ENCODE measurements around the gene IL13RA2.

IL13RA2 gene, protein sequence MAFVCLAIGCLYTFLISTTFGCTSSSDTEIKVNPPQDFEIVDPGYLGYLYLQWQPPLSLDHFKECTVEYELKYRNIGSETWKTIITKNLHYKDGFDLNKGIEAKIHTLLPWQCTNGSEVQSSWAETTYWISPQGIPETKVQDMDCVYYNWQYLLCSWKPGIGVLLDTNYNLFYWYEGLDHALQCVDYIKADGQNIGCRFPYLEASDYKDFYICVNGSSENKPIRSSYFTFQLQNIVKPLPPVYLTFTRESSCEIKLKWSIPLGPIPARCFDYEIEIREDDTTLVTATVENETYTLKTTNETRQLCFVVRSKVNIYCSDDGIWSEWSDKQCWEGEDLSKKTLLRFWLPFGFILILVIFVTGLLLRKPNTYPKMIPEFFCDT

DNA sequence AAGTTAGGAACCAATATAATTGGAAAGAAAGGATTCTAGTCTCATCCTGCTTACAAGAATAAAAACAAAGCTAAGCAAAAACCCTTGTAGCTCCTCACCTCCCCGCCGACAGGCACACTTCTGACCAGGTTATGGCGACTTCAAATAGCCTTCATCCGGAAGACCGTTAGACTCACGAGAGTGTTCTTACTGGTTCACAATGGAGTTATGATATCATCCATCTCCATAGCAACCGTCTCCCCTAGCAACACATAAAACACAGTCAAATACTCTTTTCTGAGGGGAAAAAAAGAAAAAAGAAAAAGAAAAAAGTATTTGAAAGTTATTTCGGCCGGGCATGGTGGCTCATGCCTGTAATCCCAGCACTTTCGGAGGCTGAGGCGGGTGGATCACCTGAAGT, at the start of gene IL13RA2:
TSS of gene IL13RA2 (minus strand) at position 162 of the 400 bp plus-strand sequence. CDS start 347 bp downstream, outside the sequence.
- Histone ChIP-seq H3K9ac (ENCODE audit: low read depth, low read length) (no peak within 1 kb of the TSS), H3K4me1 (ENCODE audit: insufficient read depth, low read length) (no peaks in the 10 kb centered on the region), H3K36me3 (ENCODE audit: insufficient read depth, low read length) (no peaks in the 10 kb centered on the region)

DNA sequence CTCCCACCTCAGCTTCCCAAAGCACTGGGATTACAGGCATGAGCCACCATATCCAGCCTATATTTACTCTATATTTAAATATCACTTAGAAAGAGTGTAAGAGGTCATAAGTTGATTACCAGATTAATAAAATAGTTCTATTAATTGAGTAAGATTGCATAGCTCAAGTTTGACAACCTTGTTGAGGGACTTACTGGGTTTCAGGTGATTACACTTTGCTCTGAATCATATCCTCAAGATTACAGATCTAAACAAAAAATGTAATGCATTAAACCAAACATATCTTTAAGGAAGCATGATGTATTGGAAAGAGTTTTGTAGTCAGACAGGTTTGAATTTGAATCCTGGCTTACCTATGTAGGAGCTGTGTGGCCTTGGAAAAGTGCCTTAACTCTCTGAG, 47.9 kb upstream of the IL13RA2 start:
- H3K36me3 ChIP-seq (ENCODE audit: insufficient read depth, low read length) = no peaks in the 10 kb centered on the region
- no peaks in the 10 kb centered on the region for H3K9me3 ChIP-seq (ENCODE audit: control insufficient read depth, insufficient read depth, low read length)
- H3K9ac ChIP-seq (ENCODE audit: low read depth, low read length) = no peak overlapping the region
- H3K4me1 ChIP-seq (ENCODE audit: insufficient read depth, low read length) = no peaks in the 10 kb centered on the region

More for the DNA sequence above, at the start of gene IL13RA2:
- no peaks in the 10 kb centered on the region for H3K9me3 ChIP-seq (ENCODE audit: control insufficient read depth, insufficient read depth, low read length)

DNA sequence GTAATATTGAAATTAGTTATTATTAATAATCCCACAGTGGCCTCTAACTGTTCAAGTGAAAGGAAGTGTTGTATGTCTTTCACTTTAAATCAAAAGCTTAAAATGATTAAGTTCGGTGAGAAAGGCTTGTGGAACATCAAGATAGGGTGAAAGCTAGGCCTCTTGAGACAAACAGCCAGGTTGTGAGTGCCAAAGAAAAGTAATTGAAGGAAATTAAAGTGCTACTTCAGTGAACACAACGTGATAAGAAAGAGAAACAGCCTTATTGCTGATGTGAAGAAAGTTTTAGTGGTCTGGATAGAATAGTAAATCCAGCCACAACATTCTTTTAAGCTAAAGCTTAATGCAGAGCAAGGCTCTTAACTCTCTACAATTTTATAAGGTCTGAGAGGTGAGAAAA, 42.6 kb upstream of the IL13RA2 start:
- no peaks in the 10 kb centered on the region for H3K4me1 ChIP-seq (ENCODE audit: insufficient read depth, low read length)
- H3K9ac ChIP-seq (ENCODE audit: low read depth, low read length) = no peak overlapping the region
- no peaks in the 10 kb centered on the region for H3K36me3 ChIP-seq (ENCODE audit: insufficient read depth, low read length)
- no peaks in the 10 kb centered on the region for H3K9me3 ChIP-seq (ENCODE audit: control insufficient read depth, insufficient read depth, low read length)

DNA sequence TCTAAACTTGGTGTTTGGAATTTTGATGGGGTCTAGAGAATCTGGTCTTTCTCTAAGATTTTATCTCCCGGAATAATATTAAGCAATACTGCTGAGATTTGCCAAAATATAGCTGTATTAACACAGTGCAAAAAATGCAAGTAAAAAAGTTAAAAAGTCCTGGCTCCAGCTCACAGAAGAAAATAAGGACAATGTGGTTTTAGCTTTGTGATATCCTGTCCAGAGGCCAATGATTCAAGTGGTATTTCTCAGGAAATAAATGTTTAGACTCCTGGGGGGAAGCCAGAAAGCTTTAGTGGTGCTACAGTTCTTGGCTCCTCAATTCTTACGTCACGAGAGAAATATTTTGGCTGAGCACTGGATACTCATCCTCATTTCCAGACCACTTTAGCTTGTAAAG, 40.9 kb upstream of the IL13RA2 start:
- no peak overlapping the region for H3K9ac ChIP-seq (ENCODE audit: low read depth, low read length)
- H3K9me3 ChIP-seq (ENCODE audit: control insufficient read depth, insufficient read depth, low read length) = no peaks in the 10 kb centered on the region
- no peaks in the 10 kb centered on the region for H3K4me1 ChIP-seq (ENCODE audit: insufficient read depth, low read length)
- H3K36me3 ChIP-seq (ENCODE audit: insufficient read depth, low read length) = no peaks in the 10 kb centered on the region

DNA sequence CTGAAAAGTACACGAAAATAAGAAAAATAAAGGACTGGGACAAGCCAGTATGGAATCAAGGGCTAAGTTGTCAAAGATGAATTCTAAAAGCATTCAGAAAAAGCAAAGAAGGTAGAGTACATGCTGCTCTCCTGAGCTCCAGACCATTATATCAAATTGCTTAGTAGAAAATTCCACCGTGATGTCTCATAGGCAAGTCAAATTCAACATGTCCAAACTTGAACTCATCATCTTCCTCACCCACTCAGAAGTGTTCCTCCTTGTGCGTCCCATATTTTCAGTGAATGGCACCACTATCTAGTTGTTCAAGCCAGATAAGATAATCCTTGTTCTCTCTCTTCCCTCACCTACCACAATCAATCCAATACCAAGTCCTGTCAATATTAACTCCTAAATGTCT, 37.5 kb upstream of the IL13RA2 start:
- no peaks in the 10 kb centered on the region for H3K9me3 ChIP-seq (ENCODE audit: control insufficient read depth, insufficient read depth, low read length)
- no peak overlapping the region for H3K9ac ChIP-seq (ENCODE audit: low read depth, low read length)
- H3K36me3 ChIP-seq (ENCODE audit: insufficient read depth, low read length) = no peaks in the 10 kb centered on the region
- no peaks in the 10 kb centered on the region for H3K4me1 ChIP-seq (ENCODE audit: insufficient read depth, low read length)

DNA sequence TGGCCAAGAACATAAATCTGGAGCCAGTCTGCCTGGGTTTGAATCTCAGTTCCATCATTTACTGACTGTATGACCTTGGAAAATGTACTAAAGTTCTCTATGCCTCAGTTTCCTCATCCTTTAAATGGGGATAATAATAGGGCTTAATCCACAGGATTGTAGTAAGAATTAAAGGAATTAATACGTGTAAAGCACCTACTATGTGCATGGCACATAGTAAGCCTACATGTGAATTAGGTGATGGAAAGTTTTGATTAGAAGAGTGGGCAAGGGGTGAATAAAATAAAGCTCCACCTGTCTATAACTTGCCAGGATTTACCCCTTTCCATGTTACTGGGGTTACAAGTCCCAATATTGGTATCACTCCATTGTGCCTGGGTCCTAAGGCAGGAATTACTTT, 35.8 kb upstream of the IL13RA2 start:
- H3K9ac ChIP-seq (ENCODE audit: low read depth, low read length) = no peak overlapping the region
- no peaks in the 10 kb centered on the region for H3K9me3 ChIP-seq (ENCODE audit: control insufficient read depth, insufficient read depth, low read length)
- no peaks in the 10 kb centered on the region for H3K4me1 ChIP-seq (ENCODE audit: insufficient read depth, low read length)
- no peaks in the 10 kb centered on the region for H3K36me3 ChIP-seq (ENCODE audit: insufficient read depth, low read length)

DNA sequence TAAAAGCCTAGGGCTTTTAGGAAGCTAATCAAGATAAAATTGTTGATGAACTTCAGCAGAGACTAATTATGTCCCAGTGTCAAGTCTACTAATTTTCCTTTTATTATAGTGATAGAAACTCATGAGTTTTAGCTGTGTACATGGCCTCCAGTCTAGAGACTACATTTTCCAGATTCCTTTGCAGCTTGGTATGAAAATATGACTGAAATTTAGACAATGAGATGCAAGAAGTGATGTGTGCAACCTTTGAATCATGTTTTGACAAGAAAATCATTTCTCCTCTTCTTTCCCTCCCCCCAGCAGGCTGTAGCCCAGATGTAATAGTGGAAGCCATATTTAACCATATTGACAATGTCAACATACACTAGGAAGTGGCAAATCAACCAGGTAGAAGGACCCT, 30.3 kb upstream of the IL13RA2 start:
- no peaks in the 10 kb centered on the region for H3K4me1 ChIP-seq (ENCODE audit: insufficient read depth, low read length)
- no peaks in the 10 kb centered on the region for H3K36me3 ChIP-seq (ENCODE audit: insufficient read depth, low read length)
- no peaks in the 10 kb centered on the region for H3K9me3 ChIP-seq (ENCODE audit: control insufficient read depth, insufficient read depth, low read length)
- H3K9ac ChIP-seq (ENCODE audit: low read depth, low read length) = no peak overlapping the region

DNA sequence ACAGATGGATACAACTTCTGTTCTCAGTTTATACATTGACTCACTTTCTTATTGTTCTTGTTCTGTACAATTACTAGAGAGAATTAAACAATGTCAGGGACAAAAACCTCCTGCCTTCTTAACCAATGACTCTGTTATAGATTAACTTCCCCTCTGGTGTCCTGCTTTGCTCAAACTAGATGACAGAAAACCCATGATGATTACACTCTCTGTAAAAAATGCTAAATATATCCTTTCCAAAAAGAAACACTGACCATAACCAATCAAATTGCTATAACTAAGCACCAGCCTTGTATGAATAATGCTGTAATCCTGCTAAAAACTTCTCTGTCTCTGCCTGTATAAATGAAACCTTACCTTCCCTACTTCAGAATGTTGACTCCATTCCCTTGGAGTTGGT, 29.8 kb upstream of the IL13RA2 start:
- H3K4me1 ChIP-seq (ENCODE audit: insufficient read depth, low read length) = no peaks in the 10 kb centered on the region
- H3K36me3 ChIP-seq (ENCODE audit: insufficient read depth, low read length) = no peaks in the 10 kb centered on the region
- no peaks in the 10 kb centered on the region for H3K9me3 ChIP-seq (ENCODE audit: control insufficient read depth, insufficient read depth, low read length)
- no peak overlapping the region for H3K9ac ChIP-seq (ENCODE audit: low read depth, low read length)

DNA sequence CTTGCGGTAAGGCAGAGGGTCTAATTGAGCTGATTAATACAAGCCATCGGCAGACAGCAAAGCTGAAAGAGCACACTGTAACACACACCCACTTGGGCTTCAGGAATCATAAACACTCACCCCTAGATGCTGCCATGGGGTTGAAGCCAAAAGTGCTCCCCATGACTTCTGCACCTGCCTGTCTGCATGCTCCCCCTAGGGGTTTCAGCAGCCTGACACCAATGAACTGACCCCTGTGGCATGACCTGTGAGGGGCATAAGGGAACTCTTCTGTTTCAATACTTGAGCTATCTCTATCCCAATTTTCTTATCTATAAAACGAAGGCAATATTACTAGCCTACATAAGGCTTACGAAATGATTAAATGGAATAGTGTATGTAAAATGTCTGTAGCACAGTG, 23.0 kb upstream of the IL13RA2 start:
- H3K4me1 ChIP-seq (ENCODE audit: insufficient read depth, low read length) = no peaks in the 10 kb centered on the region
- H3K9me3 ChIP-seq (ENCODE audit: control insufficient read depth, insufficient read depth, low read length) = no peaks in the 10 kb centered on the region
- H3K36me3 ChIP-seq (ENCODE audit: insufficient read depth, low read length) = no peaks in the 10 kb centered on the region
- H3K9ac ChIP-seq (ENCODE audit: low read depth, low read length) = no peak overlapping the region

DNA sequence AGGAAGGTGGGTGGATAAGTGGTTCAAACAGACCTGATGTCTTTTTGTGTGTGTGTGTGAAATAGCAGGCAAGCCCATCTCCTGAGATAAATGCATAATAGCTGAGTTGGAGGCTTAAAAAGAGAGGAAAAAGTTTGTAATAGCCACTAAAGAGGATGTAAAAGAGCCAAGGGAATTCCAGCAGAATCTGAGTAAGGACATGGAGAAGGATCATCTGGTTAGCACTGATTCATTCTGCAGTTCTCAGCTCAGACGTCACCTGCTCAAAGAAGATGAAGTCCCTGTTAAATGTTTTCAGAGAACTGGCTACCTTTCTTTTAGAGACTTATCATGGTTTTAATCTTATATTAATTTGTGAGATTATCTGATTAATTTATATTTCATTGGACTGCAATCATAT, 21.0 kb upstream of the IL13RA2 start:
- Histone ChIP-seq H3K9ac (ENCODE audit: low read depth, low read length) (no peak overlapping the region), H3K9me3 (ENCODE audit: control insufficient read depth, insufficient read depth, low read length) (no peaks in the 10 kb centered on the region), H3K36me3 (ENCODE audit: insufficient read depth, low read length) (no peaks in the 10 kb centered on the region), H3K4me1 (ENCODE audit: insufficient read depth, low read length) (no peaks in the 10 kb centered on the region)

DNA sequence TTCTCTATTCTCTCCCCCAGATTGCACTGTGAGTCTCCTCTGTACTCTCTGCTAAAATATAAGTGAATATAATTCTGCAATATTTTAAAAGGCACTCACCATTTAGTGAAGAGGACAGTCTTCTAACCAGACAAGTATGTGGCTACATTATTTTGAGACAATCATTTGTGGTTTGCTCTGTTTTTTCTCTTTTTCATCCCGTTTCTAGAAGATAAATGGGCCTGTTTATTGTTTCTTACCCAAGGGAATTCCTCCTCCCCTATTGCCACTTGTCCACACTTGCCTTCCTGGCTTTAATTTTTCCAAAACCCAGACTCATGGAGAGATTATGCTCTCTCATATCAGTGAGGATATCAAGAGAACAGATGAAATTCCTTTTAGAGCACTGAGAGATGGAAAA, 18.6 kb upstream of the IL13RA2 start:
- Histone ChIP-seq H3K9ac (ENCODE audit: low read depth, low read length) (no peak overlapping the region), H3K9me3 (ENCODE audit: control insufficient read depth, insufficient read depth, low read length) (no peaks in the 10 kb centered on the region), H3K36me3 (ENCODE audit: insufficient read depth, low read length) (no peaks in the 10 kb centered on the region), H3K4me1 (ENCODE audit: insufficient read depth, low read length) (no peaks in the 10 kb centered on the region)

DNA sequence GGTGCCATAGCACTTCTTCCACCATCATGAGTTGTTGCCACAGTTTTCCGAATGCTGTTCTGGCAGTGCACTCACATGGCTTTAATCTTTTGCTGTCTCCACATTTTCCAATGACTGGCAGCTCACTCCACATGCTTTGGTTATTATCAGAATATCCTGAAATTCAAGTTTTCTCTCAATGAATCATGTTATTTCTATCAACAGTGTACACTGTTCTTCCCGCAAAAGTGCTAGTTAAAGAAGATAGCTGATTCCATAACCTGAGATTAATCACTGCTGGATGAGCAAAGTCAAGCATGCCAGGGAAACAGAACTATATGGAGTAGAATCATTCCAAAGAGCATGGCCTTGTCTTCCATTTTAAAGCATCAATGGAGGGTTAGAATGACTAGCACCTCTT, 14.6 kb upstream of the IL13RA2 start:
- Histone ChIP-seq H3K9me3 (ENCODE audit: control insufficient read depth, insufficient read depth, low read length) (no peaks in the 10 kb centered on the region), H3K36me3 (ENCODE audit: insufficient read depth, low read length) (no peaks in the 10 kb centered on the region), H3K9ac (ENCODE audit: low read depth, low read length) (no peak overlapping the region), H3K4me1 (ENCODE audit: insufficient read depth, low read length) (no peaks in the 10 kb centered on the region)

DNA sequence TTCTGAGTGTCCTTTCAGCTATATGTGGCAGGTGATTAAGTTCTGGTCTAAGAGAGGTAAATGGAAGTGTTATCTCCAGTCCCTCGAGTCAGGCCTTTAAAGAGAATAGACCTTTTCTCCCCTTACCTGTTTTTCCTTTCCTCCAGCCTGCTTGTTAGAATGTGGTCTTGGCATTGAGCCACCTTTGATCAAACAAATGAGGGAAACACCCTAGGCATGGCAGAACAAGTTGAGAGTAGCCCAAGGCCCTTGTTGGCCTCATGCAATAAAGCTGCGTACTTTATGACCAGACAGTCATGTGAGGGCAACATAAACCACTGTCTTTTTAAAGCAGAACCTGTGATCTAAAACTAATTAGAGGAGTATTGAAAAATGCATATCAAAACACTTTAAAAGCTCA, 13.2 kb upstream of the IL13RA2 start:
- no peaks in the 10 kb centered on the region for H3K4me1 ChIP-seq (ENCODE audit: insufficient read depth, low read length)
- no peak overlapping the region for H3K9ac ChIP-seq (ENCODE audit: low read depth, low read length)
- H3K9me3 ChIP-seq (ENCODE audit: control insufficient read depth, insufficient read depth, low read length) = no peaks in the 10 kb centered on the region
- H3K36me3 ChIP-seq (ENCODE audit: insufficient read depth, low read length) = no peaks in the 10 kb centered on the region

DNA sequence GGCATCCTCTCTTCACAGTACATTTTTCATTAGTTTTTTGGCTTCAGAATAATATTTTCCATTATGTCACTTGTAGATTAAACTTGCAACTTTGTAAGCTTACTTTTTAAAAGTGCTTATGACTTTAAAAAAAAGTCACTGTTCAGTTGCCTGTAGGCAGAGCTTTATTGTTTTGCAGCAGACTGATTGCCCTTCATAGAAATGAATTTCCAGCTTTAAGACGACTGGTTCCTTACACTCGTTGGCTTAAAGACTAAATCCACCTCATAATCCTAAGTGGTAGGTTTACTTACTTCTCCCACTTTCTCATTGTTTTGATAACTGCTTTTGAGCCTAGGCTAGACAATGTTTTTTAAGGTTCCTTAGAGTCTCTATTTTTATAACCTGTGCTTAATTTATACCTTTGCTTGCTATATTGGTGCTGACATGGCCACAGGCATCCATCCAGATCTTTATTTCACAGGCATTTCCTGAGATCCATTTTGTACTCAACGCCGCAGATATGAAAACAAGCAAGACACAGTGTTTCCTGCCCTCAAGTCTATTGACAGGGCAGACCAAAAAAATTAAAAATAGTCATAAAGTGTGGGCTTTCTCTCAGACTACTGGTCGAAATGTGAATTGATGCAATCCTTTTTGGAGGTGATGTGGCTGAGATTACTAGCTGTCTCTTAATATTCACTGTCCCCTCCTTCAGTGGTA, 12.6 kb upstream of the IL13RA2 start:
- Histone ChIP-seq H3K36me3 (ENCODE audit: insufficient read depth, low read length) (no peaks in the 10 kb centered on the region), H3K4me1 (ENCODE audit: insufficient read depth, low read length) (no peaks in the 10 kb centered on the region), H3K9me3 (ENCODE audit: control insufficient read depth, insufficient read depth, low read length) (no peaks in the 10 kb centered on the region), H3K9ac (ENCODE audit: low read depth, low read length) (no peak overlapping the region)

DNA sequence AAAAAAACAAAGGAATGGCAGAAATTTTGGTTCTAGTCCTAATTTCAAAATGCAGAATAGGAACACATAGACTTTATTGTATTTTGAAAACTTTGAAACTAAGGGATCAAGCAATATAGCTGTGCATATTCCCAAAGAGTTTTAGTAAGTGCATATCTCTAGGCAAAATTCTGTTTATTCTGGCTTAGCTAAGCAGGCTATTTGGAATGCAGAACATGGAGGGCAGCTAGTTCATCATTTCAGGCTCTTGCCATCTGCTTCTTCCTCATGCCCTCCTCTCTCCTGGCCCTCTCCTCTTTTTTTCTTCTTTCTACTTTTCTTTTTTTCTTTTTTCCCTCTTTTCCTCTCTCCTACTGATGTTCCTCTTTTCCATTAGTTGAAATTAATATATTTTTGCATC, 12.0 kb upstream of the IL13RA2 start:
- Histone ChIP-seq H3K9ac (ENCODE audit: low read depth, low read length) (no peak overlapping the region), H3K9me3 (ENCODE audit: control insufficient read depth, insufficient read depth, low read length) (no peaks in the 10 kb centered on the region), H3K4me1 (ENCODE audit: insufficient read depth, low read length) (no peaks in the 10 kb centered on the region), H3K36me3 (ENCODE audit: insufficient read depth, low read length) (no peaks in the 10 kb centered on the region)

Data from ES-I3 (cell line).